SK-N-SH treated with all-trans-retinoic acid at 6 μM for 48 hours (cell line): ENCODE measurements around the gene PRR18.

Experiments used
- ATAC-seq: fragments of 200-7000 bp; cut with Tn5 transposase; 3 replicates; pipeline ENCODE4 v1.9.1; 2020; ENCODE audit warnings: mild to moderate bottlenecking, moderate library complexity
- ARNTL ChIP-seq: fragments of 450-650 bp; formaldehyde crosslinking; IDR thresholded peaks from 2 replicates; pipeline ENCODE4 v1.5.0; 2020; ENCODE audit warnings: low read depth, mild to moderate bottlenecking, moderate library complexity, borderline replicate concordance
- BACH2 ChIP-seq: fragments of 250-450 bp; sonication (Bioruptor Pico); IDR thresholded peaks from 2 replicates; pipeline ENCODE4 v1.9.0; 2021; ENCODE audit warnings: mild to moderate bottlenecking, borderline replicate concordance
- CREB5 ChIP-seq: fragments of 250-450 bp; sonication (Bioruptor Pico); IDR thresholded peaks from 2 replicates; pipeline ENCODE4 v1.5.1; 2020; ENCODE audit warnings: low read depth, mild to moderate bottlenecking, moderate library complexity
- CSDC2 ChIP-seq: fragments of 250-450 bp; sonication (Bioruptor Pico); IDR thresholded peaks from 2 replicates; pipeline ENCODE4 v1.5.0; 2020; ENCODE audit warnings: mild to moderate bottlenecking, moderate library complexity
- CSRNP3 ChIP-seq: fragments of 250-450 bp; sonication (Bioruptor Pico); IDR thresholded peaks from 2 replicates; pipeline ENCODE4 v1.5.1; 2021; ENCODE audit warnings: mild to moderate bottlenecking, moderate library complexity
- ESRRG ChIP-seq: fragments of 250-450 bp; sonication (Bioruptor Pico); IDR thresholded peaks from 2 replicates; pipeline ENCODE4 v1.6.1; 2021; ENCODE audit warnings: mild to moderate bottlenecking
- GLIS3 ChIP-seq: fragments of 250-450 bp; sonication (Bioruptor Pico); IDR thresholded peaks from 2 replicates; pipeline ENCODE4 v1.5.0; 2020; ENCODE audit warnings: mild to moderate bottlenecking, moderate library complexity
- ISL1 ChIP-seq: fragments of 250-450 bp; sonication (Bioruptor Pico); IDR thresholded peaks from 2 replicates; pipeline ENCODE4 v2.1.2; 2022; ENCODE audit warnings: mild to moderate bottlenecking, moderate library complexity
- OSR1 ChIP-seq: fragments of 250-450 bp; sonication (Bioruptor Pico); IDR thresholded peaks from 2 replicates; pipeline ENCODE4 v1.8.0; 2022; ENCODE audit warnings: moderate library complexity, mild to moderate bottlenecking, inconsistent platforms
- PATZ1 ChIP-seq: fragments of 250-450 bp; sonication (Bioruptor Pico); IDR thresholded peaks from 2 replicates; pipeline ENCODE4 v1.8.0; 2020; ENCODE audit warnings: mild to moderate bottlenecking, moderate library complexity, borderline replicate concordance
- POU6F1 ChIP-seq: fragments of 250-450 bp; sonication (Bioruptor Pico); IDR thresholded peaks from 2 replicates; pipeline ENCODE4 v1.8.0; 2021; ENCODE audit warnings: low read depth, mild to moderate bottlenecking, moderate library complexity, borderline replicate concordance
- PPARA ChIP-seq: fragments of 250-450 bp; sonication (Bioruptor Pico); IDR thresholded peaks from 2 replicates; pipeline ENCODE4 v1.5.0; 2020; ENCODE audit warnings: mild to moderate bottlenecking, borderline replicate concordance
- RARB ChIP-seq: fragments of 250-450 bp; sonication (Bioruptor Pico); IDR thresholded peaks from 2 replicates; pipeline ENCODE4 v1.8.0; 2021; ENCODE audit warnings: mild to moderate bottlenecking, moderate library complexity
- SNAI2 ChIP-seq: fragments of 250-450 bp; sonication (Bioruptor Pico); IDR thresholded peaks from 2 replicates; pipeline ENCODE4 v1.5.0; 2020; ENCODE audit warnings: mild to moderate bottlenecking, moderate library complexity
- TCF4 ChIP-seq: fragments of 250-450 bp; sonication (Bioruptor Pico); IDR thresholded peaks from 2 replicates; pipeline ENCODE4 v1.8.0; 2021; ENCODE audit warnings: mild to moderate bottlenecking, moderate library complexity, borderline replicate concordance
- ZC3H10 ChIP-seq: fragments of 250-450 bp; sonication (Bioruptor Pico); IDR thresholded peaks from 2 replicates; pipeline ENCODE4 v1.5.1; 2021; ENCODE audit warnings: mild to moderate bottlenecking, moderate library complexity
- ZFP3 ChIP-seq: fragments of 250-450 bp; sonication (Bioruptor Pico); IDR thresholded peaks from 2 replicates; pipeline ENCODE4 v1.5.0; 2020; ENCODE audit warnings: mild to moderate bottlenecking, moderate library complexity
- ZFP30 ChIP-seq: fragments of 450-650 bp; formaldehyde crosslinking; IDR thresholded peaks from 2 replicates; pipeline ENCODE4 v1.5.0; 2022; ENCODE audit warnings: mild to moderate bottlenecking, moderate library complexity
- ZNF70 ChIP-seq: fragments of 450-650 bp; formaldehyde crosslinking; IDR thresholded peaks from 2 replicates; pipeline ENCODE4 v1.5.0; 2020; ENCODE audit warnings: mild to moderate bottlenecking, moderate library complexity
- ZNF8 ChIP-seq: fragments of 450-650 bp; formaldehyde crosslinking; IDR thresholded peaks from 2 replicates; pipeline ENCODE4 v1.5.0; 2020; ENCODE audit warnings: mild to moderate bottlenecking, moderate library complexity

The PRR18 gene

GRCh38 chr6:166269301-166270039 is 38.7 kb downstream of the PRR18 start:
- no peak for ATAC-seq
- no peak for TF ChIP-seq OSR1
- no peak for TF ChIP-seq ZNF70 (CRISPR knock-in tag)
- TF ChIP-seq ZFP3 (CRISPR knock-in tag): no peak
- TF ChIP-seq ZC3H10 (CRISPR knock-in tag): no peak
- TF ChIP-seq RARB (CRISPR knock-in tag): no peak
- TF ChIP-seq GLIS3 (CRISPR knock-in tag): no peak
- TF ChIP-seq PPARA: no peak
- no peak for TF ChIP-seq BACH2 (CRISPR knock-in tag)
- no peak for TF ChIP-seq TCF4 (CRISPR knock-in tag)
- TF ChIP-seq ARNTL: no peak
- no peak for TF ChIP-seq ZNF8
- no peak for TF ChIP-seq POU6F1 (CRISPR knock-in tag)
- no peak for TF ChIP-seq SNAI2 (CRISPR knock-in tag)
- no peak for TF ChIP-seq ISL1
- TF ChIP-seq PATZ1: no peak
- TF ChIP-seq ESRRG (CRISPR knock-in tag): no peak

GRCh38 chr6:166268431-166268830 is 39.8 kb downstream of the PRR18 start:
- ATAC-seq: no peak
- TF ChIP-seq OSR1 (no peak), PPARA (no peak), PATZ1 (no peak), ZNF70 (CRISPR knock-in tag) (no peak), RARB (CRISPR knock-in tag) (no peak), CSRNP3 (no peak), CREB5 (CRISPR knock-in tag) (no peak), ISL1 (no peak), ZFP30 (CRISPR knock-in tag) (no peak), TCF4 (CRISPR knock-in tag) (no peak), SNAI2 (CRISPR knock-in tag) (no peak), CSDC2 (CRISPR knock-in tag) (no peak), ESRRG (CRISPR knock-in tag) (no peak), ZC3H10 (CRISPR knock-in tag) (no peak), ARNTL (no peak)

GRCh38 chr6:166267526-166267925 is 40.7 kb downstream of the PRR18 start:
- TF ChIP-seq SNAI2 (CRISPR knock-in tag): no peak
- no peak for ATAC-seq

GRCh38 chr6:166266336-166266735 is 41.9 kb downstream of the PRR18 start:
- TF ChIP-seq ISL1 (no peak), SNAI2 (CRISPR knock-in tag) (no peak), PPARA (no peak), PATZ1 (no peak), OSR1 (no peak), GLIS3 (CRISPR knock-in tag) (no peak), ZFP30 (CRISPR knock-in tag) (no peak), TCF4 (CRISPR knock-in tag) (no peak), ZC3H10 (CRISPR knock-in tag) (no peak), POU6F1 (CRISPR knock-in tag) (no peak)
- TF ChIP-seq, all 23 proteins: peak for 0
- no peak for ATAC-seq
